Stimulated activated CD4-positive, alpha-beta T cell treated with anti-CD3 and anti-CD28 coated beads, Interleukin-4, amount 100 ng/mL, for 4 hours (primary cell): ENCODE measurements around the gene CAP2.

ENCODE experiments used
- DNase-seq, 2 experiments: peaks; one replicate each; pipeline ENCODE4 v3.0.0-alpha.2; 2020

The CAP2 gene

DNA sequence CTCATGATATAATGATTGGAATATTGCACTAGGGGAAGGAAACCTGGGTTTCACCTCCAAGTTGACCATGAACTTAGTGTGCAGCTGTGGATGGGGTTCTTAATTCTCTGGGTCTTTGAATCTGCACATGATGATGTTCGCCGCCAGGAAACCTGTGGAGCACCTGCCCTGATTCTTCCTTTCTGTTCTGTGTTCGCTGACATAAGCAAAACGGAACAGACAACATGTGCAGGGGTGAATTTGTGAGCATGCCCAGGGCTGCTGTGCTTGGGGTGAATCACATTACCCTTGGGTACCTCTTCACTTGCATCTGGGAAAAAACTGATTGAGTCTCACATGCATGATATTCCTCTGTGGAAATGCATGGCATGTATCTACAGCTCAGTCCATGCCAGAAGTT, 48.8 kb downstream of the CAP2 start:
- no peak for DNase-seq

DNA sequence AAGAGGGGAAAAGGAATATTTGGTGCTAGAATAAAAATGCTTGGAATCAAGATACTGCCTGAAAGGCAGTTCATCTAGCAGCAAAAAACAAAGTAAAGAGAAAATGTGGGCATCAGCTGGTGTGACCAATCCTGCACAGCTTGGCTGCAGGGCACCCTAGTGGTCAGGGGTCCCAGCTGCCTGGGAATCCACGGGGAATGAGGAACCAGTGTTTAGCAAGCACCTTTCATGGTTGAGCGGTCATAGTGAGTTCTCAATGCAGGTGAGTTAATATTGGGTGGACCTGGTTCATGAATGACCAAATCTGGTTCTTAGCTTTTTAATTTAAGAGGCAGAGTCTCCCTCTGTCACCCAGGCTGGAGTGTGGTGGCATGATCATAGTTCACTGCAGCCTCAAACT, 53.3 kb downstream of the CAP2 start:
- DNase-seq, result no peak

DNA sequence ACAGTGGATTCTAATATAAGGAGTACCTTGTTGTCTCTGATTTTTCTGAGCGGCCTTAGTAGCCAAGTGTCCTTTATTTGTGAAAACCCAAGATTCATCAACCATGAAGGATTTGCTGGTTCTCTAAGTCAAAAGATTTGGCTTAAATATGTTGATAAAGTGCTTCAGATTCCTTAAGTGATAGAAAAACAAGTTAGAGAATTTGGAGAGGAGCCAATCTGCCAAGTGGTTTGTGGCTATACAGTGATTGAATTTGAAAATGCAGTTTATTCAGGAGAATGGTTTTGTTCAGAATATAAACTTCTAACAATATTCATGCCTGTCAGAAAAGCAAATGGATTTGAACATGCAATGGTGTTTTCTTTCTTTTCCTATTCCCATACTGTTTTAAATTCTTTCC, 54.8 kb downstream of the CAP2 start:
- DNase-seq, result no peak

DNA sequence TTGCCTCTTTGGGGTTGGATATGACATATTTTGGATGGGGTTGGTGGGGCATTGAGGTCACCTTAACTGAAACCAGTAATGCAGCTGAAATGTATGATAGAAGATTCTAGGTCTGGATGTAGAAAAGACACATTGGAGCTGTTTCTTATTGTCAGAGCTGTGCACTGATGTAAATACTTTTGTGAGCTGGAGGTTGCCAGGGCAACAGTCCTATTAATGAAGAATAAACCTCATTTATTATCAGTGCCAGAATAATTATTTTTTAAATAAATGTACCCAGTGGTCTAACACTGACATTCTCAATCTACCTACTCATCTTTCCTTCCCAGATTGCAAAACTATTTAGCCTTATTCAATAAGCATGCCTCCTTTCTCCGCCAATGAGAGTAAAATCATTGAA, 57.0 kb downstream of the CAP2 start:
- DNase-seq, result no peak

DNA sequence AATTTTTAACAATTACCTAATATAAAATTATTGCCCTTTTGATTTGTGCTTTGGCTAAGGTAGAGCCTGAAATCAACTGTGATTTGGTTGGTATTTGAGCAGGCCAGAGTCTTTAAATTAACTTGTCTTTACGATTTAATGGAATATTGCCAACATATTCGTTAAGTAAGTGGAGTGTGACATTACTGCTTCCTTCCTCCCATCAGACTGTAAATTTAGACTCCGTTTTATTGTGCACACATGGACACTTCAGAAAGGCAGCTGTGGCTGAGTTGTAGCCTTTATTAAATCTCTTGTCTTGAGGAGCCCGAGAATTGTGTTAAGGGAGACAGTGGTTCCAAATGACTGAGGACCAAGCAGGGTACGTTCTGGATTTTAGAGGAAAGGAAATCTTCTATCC, 57.4 kb downstream of the CAP2 start:
- DNase-seq, result no peak

DNA sequence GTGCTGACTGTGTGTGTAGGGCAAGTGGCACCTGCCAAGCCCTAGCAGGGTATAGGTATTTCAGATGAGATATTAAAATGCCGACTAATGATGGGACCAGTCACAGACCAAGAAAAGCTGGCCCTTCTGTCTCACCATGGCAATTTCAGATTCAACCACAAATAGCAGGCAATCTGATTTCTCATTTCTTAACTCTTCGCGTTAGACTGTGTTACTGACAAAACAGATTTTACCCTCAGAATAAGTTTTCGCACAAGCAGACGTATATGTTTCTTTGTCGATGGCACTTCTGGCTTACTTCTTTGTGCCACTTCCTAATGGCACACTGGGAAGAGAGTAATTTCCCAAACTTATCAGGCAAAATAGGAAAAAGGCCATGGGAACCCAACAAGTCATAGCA, 58.7 kb downstream of the CAP2 start:
- no peak for DNase-seq

DNA sequence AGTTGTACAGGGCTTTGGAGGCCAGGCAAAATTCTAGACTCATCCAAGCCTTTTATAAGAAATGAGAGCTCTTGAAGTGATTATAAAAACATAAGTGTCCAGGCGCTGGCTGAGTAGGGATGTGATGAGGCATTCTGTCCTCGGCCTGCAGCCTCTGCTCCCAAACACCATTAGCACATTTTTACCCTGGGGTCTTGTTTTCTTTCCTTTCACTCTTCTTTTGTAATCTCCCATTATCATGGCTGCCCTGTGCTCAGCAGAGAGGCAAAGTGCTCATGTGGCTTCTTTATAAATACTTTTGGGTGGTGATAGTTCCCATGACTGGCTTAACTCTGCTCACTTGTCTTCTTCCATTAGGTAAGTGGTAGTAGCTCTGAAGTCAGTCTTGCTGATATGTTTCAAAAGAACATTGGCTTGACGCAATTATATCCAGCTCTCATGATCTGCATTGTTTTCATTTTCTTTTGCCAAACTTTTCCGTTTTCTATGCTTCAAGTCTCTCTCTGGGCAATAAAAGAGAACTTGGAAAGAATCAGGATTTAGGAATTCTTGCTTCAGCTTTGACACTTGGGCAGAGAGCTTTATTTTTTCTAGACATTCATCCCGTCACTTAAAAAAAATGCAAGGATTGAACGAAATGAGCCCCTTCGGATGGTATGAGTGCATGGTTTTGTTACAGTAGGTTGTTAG, 61.1 kb downstream of the CAP2 start:
- no peak for DNase-seq

DNA sequence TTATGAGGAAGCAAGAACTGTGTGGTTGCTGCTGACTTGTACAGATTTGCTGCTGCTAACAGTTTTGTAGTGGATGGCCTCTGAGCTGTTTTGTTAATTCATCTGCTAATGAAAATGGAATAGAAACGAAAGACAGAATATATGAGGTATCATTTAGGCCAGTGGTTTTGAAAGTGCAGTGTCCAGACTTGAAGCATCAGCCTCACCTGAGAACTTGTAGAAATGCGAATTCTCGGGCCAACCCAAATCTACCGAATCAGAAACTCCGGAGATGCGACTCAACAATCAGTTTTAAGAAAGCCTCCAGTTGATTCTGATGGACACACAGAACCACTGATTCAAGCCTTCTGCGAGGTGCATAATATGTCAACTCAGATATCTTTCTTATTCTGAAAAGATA, 62.5 kb downstream of the CAP2 start:
- DNase-seq, result no peak

DNA sequence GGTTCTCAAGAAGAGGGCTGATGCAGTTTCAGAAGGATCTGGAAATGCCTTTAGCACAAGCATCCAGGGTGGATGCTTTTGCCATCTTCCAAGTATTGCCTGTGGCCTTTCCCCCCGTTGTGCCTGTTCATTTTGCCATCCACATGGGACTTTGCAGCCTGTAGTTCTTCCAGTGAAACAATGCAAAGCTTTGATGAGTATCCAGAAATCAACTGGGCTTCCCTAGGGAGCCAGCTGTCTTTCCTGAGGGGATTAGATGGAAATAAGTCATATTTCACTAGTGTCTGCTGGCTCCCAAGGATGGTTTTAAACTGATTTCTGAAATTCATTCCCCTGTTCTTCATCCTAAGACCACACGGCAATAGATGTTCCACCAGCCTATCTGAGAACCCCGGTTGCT, 63.3 kb downstream of the CAP2 start:
- DNase-seq, result no peak

DNA sequence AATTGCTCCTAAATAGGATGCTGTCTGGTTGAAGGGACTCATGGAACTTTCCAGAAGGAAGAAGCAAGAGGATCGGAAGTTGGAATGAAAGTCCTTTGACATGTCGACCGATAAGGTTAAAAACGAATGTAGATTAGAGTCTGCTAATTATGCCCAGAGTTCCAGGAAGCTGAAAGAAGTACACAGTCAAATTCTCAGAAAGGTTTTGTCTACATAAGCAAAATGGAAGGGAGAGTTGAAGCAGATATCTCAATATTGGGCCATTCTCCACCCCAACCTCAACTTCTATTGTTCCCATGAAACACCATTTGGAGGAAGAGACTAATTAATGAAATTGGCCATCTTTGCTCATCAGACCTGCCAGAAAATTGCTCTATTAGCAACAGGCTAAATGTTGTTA, 64.0 kb downstream of the CAP2 start:
- no peak for DNase-seq

DNA sequence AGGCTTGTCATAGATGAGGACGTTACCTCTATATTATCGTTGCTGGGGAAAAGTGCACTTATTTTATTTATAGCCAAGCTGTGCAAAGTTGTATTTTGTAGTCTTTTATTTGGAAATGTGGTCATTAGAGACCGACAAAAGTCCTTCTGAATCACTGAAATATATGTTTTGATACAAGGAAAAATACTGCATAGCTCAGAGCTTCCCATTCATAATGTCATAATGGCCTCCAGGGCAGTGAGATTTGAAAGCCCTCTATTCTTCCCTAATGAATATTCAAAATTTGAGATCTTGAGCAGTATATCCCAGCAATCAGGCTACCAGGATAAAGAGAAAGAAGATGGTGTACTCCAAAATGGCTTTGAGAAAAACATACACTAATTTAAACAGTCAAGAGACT, 64.6 kb downstream of the CAP2 start:
- no peak for DNase-seq

DNA sequence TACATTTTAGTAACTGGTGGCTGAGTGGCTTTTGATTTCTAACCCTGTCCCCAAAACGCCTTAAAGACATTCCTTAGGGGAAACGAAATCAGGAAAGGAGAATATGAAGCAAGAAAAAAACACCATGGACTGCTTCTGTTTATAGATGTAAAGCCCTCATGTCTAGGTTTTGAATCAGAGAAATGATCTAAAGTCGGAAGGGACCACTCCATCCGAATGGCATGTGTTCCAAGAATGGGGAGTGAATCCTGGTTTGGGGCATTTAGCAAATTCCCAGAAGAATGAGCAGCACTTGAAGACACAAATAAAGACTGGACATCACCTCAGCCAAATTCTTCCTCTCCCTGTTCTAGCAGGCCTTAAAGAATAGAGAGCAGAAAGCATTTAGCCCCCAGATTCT, 65.6 kb downstream of the CAP2 start:
- no peak for DNase-seq

DNA sequence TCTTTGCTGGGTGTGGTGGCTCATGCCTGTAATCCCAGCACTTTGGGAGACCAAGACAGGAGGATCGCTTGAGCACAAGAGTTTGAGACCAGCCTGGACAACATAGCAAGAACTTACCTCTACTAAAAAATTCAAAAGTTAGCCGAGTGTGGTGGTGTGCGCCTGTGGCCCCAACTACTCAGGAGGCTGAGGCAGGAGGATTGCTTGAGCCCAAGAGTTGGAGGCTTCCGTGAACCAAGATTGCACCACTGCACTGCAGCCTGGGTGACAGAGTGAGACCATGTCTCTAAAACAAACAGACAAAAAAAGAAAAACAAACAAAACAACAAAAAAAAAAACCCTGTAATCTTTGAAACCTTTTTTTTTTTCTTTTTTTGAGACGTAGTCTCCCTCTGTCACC, 67.5 kb downstream of the CAP2 start:
- no peak for DNase-seq

DNA sequence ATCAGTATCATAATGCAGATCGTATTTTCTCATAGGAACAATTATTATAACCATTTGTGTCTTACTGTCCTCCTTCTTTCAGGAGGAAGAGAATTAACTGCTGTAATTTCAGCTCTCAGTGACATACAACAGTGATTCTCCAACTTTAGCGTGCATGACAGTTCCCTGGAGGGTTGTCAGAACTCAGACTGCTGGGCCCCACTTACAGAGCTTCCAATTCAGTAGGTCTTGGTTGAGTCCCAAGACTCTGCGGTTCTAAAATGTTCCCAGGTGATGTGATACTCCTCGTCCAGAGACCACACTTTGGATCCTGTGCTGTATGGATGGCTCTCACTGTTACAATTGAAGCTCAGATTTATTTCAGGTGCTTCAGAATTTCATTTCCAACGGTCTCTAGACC, 72.8 kb downstream of the CAP2 start:
- DNase-seq, result no peak

DNA sequence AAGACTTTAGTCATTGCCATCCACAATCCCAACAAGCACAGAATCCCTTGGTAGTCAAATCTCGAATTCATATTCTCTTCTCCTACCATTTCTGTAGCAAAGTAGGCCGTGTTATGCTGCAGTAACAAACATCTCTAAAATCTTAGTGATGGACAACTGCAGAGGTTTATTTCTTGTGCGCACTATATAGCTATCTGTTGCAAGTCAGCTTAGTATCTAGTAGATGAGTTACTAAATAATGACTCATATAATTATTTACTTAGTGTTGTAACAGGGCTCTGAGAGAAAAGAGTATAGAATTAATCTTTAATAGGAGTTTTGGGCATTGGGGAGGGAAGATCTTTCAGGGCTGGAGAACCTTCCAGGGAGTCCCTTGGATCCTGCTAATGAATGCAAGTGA, 73.3 kb downstream of the CAP2 start:
- DNase-seq, result no peak

DNA sequence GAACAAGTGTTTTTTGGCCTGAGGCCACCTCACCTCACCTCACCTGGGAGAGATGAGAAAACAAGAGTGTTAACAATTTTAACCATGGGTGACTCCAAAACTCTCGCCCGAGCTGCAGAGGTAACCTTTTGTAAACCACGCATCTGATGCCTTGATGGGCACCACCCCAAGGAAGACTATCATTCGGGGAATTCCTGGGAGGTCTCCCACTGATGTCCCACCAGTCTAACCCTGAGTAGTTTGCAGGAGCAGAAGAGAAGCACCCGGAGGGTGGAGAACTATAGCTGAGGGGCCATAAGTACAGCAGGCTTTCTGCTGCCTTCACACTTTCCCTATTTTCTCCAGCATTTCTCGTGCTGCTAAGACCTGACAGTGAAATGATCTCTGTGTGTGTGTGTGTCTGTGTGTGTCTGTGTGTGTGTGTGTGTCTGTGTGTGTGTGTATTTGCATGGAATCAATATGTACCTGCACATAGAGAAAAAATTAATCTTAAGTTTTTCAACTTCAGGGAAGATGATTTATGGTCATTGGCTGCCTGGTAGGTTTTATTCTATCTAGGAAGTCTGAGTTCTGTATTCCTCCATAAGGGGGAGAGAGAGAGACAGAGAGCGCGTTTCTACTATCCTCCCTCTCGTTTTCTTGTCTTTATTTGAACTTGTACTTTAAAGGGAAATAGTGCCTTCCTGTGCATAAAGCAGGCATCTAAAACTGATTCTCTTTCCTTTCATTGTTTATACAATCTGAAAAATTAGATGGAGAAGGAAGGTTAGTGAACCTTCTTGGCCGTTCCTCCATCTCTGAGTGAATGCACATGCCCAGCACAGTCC, 75.8 kb downstream of the CAP2 start:
- no peak for DNase-seq

DNA sequence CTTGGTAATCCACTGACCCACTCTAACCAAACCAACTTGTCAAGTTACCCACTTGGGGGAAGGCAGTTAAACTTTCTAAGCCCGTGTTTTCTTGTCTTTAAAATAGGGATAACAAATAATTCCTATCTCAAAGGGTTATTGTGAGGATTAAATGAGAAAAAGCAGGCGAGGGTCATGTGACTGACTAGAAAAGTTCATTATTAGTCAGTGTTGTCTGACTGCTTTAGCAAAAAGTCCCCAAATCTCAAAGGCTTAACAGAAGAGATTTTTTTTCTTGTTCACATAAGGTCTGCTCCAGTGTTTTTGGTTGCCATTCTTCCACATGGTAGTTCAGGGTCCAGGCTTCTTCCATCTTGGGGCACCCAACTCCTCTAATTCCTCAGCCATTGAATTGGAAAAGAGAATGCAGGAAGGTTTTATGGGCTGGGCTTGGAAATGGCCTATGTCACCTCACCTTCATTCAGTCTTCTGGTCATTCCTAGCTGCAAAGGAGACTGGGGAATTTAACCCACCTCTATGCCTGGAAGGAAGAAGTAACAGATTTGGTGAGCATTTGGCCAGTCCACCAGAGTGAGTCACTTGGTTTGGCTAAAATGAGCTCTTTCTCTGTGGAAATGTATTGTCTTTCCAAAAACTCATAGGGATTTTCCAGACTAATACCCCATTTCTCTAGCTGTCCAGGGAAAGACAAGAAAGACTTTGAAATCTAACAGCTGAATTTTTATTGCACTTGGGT, 77.0 kb downstream of the CAP2 start:
- DNase-seq, result no peak

DNA sequence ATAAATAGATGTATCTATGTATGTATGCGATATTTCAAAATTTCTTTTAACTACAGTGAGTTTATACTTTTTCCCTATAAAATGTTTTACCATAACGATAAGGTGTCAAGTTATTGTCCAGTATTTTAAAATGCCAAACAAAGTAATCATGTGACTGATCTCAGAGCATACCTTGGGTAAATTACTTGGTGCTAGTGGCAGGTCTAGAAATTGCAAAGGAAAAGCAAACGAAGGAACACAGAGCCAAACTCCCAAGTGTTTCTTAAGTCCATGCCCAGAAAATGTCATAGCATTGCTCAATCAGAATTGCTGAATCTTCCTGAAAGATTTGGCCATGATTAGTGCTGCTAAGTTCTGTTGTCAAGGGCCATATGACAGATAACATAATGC, 77.5 kb downstream of the CAP2 start:
- DNase-seq, result no peak

DNA sequence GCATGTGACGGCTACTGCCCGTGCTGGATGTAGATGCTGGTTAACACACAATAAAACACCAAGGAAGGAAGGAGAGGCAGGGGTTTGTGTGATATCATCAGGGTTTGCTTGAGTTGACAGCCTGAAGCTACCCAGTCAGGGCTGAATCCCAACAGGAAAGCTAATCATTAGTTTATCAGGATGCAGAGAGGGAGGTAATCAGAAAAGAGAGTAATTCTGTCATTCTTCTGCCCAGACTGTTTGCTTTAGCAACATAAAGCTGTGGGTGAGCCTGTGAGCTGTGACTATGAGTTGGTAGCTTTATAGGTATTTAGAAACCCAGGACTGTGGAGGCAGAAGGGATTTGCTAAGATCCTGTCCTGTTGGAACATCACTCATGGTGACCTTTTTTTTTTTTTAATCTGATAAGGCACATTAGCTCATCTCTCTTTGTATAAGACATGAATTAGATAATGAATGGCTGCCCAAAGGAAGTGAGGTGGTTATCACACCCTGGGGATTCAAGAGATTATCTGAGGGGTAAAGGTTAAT, 79.3 kb downstream of the CAP2 start:
- no peak for DNase-seq

DNA sequence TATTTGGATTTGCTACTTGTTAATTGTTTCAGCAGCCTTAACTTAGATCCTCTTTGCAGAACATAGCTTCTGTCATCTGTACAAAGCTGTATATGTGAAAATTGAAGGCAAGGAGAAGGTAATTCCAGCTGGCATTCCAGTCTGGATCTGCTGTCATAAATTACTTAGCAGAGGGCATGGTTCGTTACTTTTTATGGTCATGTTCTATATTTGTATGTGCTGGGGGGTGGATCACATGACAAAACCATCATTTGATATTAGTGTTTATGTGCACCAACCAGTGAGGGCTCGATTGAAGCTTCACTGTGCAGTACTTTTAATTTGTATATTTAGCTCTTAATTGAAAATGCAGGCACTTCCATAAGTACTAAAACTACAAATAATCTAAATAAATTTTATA, 80.2 kb downstream of the CAP2 start:
- DNase-seq, result no peak

DNA sequence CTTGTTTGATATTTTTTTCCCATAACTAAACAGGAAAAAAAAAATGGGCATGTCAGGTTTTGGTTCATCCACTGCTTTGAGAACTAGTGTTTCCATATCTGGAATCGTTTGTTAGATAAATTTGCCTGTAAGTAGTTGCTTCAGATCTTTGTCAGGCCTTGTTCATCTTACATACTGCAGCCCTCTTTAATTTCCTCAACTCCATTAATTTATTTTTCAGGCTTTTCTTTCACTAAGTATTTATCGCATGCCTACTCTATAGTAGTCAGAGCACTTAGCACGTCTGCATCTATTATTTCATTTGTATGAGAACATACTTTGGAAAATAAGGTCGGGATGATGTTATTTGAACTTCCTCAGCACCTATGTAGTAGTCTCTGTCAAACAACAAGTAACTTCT, 80.9 kb downstream of the CAP2 start:
- DNase-seq, result no peak

DNA sequence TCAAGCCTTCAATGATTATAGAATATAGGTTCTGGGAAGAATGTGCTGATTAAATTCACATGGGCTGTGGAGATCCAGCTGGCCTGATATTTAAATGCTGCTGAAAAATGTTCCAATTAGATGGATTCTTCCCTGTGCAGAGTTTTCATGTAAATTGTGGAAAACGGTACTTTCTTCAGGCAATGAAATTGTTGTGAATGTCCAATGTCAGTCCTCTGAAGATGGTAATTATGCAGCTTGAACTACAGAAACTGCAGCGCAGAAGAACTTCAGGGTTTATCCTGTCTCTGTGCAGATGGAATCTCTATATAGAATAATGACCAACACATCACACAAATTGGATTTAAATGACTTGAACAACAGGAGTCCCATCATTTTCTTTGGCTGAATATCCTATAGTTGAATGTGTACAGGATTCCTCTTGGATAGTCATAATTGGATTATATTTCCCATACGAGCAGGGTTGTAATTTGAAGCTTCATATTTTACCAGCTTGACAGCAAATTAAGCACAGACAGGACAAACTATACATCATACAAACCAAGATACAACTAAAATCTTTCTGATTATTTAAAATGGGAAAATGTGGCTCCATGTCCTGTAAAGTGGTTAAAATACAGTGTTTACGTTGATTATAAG, 82.3 kb downstream of the CAP2 start:
- DNase-seq, result no peak

DNA sequence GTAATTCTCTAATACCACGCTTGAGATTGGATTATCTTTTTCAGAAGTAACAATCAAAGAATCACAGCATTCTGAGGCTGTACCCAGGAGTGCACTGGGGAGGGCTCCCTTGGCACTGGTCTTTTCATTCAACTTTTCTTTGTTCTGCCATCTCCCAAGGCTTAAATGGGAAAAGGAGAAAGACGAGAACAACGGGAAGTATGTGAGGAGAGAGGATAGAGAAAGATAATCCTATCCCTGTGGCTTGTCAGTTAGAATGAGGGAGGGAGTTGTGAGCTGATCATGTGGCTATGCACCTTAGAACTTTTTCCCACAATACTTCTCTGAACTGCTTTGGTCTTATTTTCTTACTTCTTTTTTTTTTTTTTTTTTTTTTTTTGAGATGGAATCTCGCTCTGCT, 83.1 kb downstream of the CAP2 start:
- no peak for DNase-seq
